Neural cell (in vitro differentiated cells): ENCODE data around the gene CELSR3. TPM values are rescaled to one million over a fixed set of nuclear protein-coding genes. Genes with fewer than 3 reads are reported as not detected.

ENCODE experiments used
- H2AFZ ChIP-seq: fragments of 200-600, 300-800 bp; sonication (generic), shearing (Covaris generic); 2 replicates; pipeline ENCODE4 v1.6.0; 2014; ENCODE audit warnings: low read depth, mild to moderate bottlenecking, antibody characterized with exemption, low read length, moderate library complexity
- H3F3A ChIP-seq: fragments of 200-600 bp; shearing (Covaris generic); 2 replicates; pipeline ENCODE4 v1.6.1; 2016; ENCODE audit warnings: mild to moderate bottlenecking, moderate library complexity, mixed read lengths, antibody characterized with exemption, low read length; ENCODE audit not compliant: insufficient read depth, poor library complexity, severe bottlenecking
- H3K27ac ChIP-seq: fragments of 200-600, 300-800 bp; sonication (generic), shearing (Covaris generic); 2 replicates; pipeline ENCODE4 v1.5.1; 2014; ENCODE audit warnings: mild to moderate bottlenecking, low read length, moderate library complexity
- H3K27me3 ChIP-seq: fragments of 300-800, 200-600 bp; sonication (generic), shearing (Covaris generic); 2 replicates; pipeline ENCODE4 v1.6.0; 2014; ENCODE audit warnings: mild to moderate bottlenecking, low read depth, low read length, moderate library complexity; ENCODE audit not compliant: insufficient read depth
- H3K36me3 ChIP-seq: fragments of 300-800, 200-600 bp; sonication (generic), shearing (Covaris generic); 2 replicates; pipeline ENCODE4 v1.5.1; 2014; ENCODE audit warnings: mild to moderate bottlenecking, antibody characterized with exemption, low read length, moderate library complexity; ENCODE audit not compliant: insufficient read depth
- H3K4me2 ChIP-seq: fragments of 300-800, 200-600 bp; sonication (generic), shearing (Covaris generic); 2 replicates; pipeline ENCODE4 v1.6.0; 2014; ENCODE audit warnings: mild to moderate bottlenecking, low read length
- H3K4me3 ChIP-seq: fragments of 300-800, 200-600 bp; sonication (generic), shearing (Covaris generic); 2 replicates; pipeline ENCODE4 v1.5.1; 2014; ENCODE audit warnings: mild to moderate bottlenecking, low read length, moderate library complexity
- H3K79me2 ChIP-seq: fragments of 200-600 bp; shearing (Covaris generic); replicated peaks from 2 replicates; pipeline ENCODE4 v1.6.0; 2014; ENCODE audit warnings: mild to moderate bottlenecking, low read length, moderate library complexity; ENCODE audit not compliant: insufficient read depth
- H3K9ac ChIP-seq: fragments of 300-800, 200-600 bp; sonication (generic), shearing (Covaris generic); 2 replicates; pipeline ENCODE4 v1.6.1; 2016; ENCODE audit warnings: mild to moderate bottlenecking, low read length, mixed read lengths
- H3K9me2 ChIP-seq: fragments of 200-600 bp; shearing (Covaris generic); 2 replicates; pipeline ENCODE4 v1.6.1; 2016; ENCODE audit warnings: mild to moderate bottlenecking, low read length, mixed read lengths; ENCODE audit not compliant: insufficient read depth
- H3K9me3 ChIP-seq: fragments of 200-600, 300-800 bp; sonication (generic), shearing (Covaris generic); 2 replicates; pipeline ENCODE4 v1.6.1; 2016; ENCODE audit warnings: mild to moderate bottlenecking, mixed run types, low read length, moderate library complexity, mixed read lengths
- H4K20me1 ChIP-seq: fragments of 200-600 bp; shearing (Covaris generic); 2 replicates; pipeline ENCODE4 v1.6.1; 2016; ENCODE audit warnings: mild to moderate bottlenecking, mixed run types; ENCODE audit not compliant: insufficient read depth
- CTCF ChIP-seq: fragments of 450-650 bp; IDR thresholded peaks from 2 replicates; pipeline ENCODE4 v1.5.1; 2014; ENCODE audit warnings: antibody characterized with exemption, mild to moderate bottlenecking, moderate library complexity; ENCODE audit not compliant: poor library complexity, severe bottlenecking
- EP300 ChIP-seq: fragments of 450-650 bp; conservative IDR thresholded peaks from 2 replicates; pipeline ENCODE4 v1.6.1; 2014; ENCODE audit warnings: antibody characterized with exemption, mild to moderate bottlenecking, moderate library complexity; ENCODE audit not compliant: poor library complexity, severe bottlenecking
- EZH2 ChIP-seq: fragments of 200-600, 300-800 bp; shearing (Covaris generic), sonication (generic); IDR thresholded peaks from 2 replicates; pipeline ENCODE4 v1.6.1; 2014; ENCODE audit warnings: antibody characterized with exemption, low read length, borderline replicate concordance, mild to moderate bottlenecking; ENCODE audit not compliant: insufficient read depth, poor library complexity, severe bottlenecking
- MXI1 ChIP-seq: fragments of 450-650 bp; conservative IDR thresholded peaks from 2 replicates; pipeline ENCODE4 v1.6.1; 2014; ENCODE audit warnings: antibody characterized with exemption, mild to moderate bottlenecking; ENCODE audit not compliant: poor library complexity, severe bottlenecking
- POLR2AphosphoS5 ChIP-seq: IDR thresholded peaks from 2 replicates; pipeline ENCODE4 v1.6.1; 2012
- RAD21 ChIP-seq: fragments of 450-650 bp; conservative IDR thresholded peaks from 2 replicates; pipeline ENCODE4 v1.6.1; 2014; ENCODE audit warnings: antibody characterized with exemption, mild to moderate bottlenecking, moderate library complexity
- SMC3 ChIP-seq: fragments of 450-650 bp; conservative IDR thresholded peaks from 2 replicates; pipeline ENCODE4 v1.6.1; 2014; ENCODE audit warnings: antibody characterized with exemption, mild to moderate bottlenecking, moderate library complexity; ENCODE audit not compliant: poor library complexity
- TAF1 ChIP-seq: IDR thresholded peaks from 2 replicates; pipeline ENCODE4 v1.6.1; 2012; ENCODE audit warnings: low read depth
- polyA plus RNA-seq: library from polyadenylated mRNA; depleted of rRNA; stranded (reverse); fragments of >200 nt; gene quantifications from 2 replicates; pipeline ENCODE4 v1.2.3, GENCODE V29; 2014
- TF ChIP-seq, protein P1 (sequence below): IDR thresholded peaks from 2 replicates; pipeline ENCODE4 v1.6.1; 2012; ENCODE audit warnings: borderline replicate concordance

CELSR3 gene
- polyA plus RNA-seq, 1 donor from 2014 or later: 54.9 TPM

GRCh38 chr3:48591436-48591835 lies 71.2 kb downstream of the CELSR3 start:
- Histone ChIP-seq H3K27me3 (no peaks in the 10 kb centered on the region), H3K4me2 (no peak overlapping the region), H4K20me1 (no peaks in the 10 kb centered on the region), H2AFZ (no peak overlapping the region), H3K9me2 (no peaks in the 10 kb centered on the region), H3K36me3 (no peaks in the 10 kb centered on the region), H3K9me3 (no peaks in the 10 kb centered on the region), H3K27ac (no peak overlapping the region), H3K9ac (no peak overlapping the region), H3K79me2 (no peaks in the 10 kb centered on the region), H3K4me3 (no peak overlapping the region), H3F3A (no peaks in the 10 kb centered on the region)
- TF ChIP-seq EZH2 (no peak), EP300 (no peak), MXI1 (no peak), POLR2AphosphoS5 (no peak), TAF1 (no peak), CTCF (no peak), RAD21 (no peak), SMC3 (no peak)
- TF ChIP-seq, protein P1, sequence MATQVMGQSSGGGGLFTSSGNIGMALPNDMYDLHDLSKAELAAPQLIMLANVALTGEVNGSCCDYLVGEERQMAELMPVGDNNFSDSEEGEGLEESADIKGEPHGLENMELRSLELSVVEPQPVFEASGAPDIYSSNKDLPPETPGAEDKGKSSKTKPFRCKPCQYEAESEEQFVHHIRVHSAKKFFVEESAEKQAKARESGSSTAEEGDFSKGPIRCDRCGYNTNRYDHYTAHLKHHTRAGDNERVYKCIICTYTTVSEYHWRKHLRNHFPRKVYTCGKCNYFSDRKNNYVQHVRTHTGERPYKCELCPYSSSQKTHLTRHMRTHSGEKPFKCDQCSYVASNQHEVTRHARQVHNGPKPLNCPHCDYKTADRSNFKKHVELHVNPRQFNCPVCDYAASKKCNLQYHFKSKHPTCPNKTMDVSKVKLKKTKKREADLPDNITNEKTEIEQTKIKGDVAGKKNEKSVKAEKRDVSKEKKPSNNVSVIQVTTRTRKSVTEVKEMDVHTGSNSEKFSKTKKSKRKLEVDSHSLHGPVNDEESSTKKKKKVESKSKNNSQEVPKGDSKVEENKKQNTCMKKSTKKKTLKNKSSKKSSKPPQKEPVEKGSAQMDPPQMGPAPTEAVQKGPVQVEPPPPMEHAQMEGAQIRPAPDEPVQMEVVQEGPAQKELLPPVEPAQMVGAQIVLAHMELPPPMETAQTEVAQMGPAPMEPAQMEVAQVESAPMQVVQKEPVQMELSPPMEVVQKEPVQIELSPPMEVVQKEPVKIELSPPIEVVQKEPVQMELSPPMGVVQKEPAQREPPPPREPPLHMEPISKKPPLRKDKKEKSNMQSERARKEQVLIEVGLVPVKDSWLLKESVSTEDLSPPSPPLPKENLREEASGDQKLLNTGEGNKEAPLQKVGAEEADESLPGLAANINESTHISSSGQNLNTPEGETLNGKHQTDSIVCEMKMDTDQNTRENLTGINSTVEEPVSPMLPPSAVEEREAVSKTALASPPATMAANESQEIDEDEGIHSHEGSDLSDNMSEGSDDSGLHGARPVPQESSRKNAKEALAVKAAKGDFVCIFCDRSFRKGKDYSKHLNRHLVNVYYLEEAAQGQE: no peak

DNA sequence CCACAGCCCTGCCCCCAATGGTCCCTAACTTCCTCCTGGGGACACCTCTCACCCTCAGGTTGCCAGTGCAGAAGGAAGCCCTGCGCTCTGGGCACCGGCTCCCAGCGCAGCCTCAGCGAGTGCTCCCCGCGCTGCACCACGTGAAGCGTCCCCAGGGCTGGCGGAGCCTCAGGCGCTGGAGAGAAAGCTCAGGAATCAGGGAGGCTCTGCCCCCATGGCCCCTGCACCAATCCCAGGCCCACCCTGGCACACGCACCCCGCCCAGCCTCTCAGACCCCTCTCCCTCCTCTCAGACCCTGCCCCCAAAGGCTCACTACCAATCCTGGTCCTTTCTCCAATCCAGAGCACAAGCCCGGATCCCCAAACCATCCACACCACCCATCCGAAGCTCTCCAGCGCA lies 74.5 kb downstream of the CELSR3 start:
- Histone ChIP-seq H3K9ac (no peak overlapping the region), H3K9me2 (no peaks in the 10 kb centered on the region), H3K27ac (no peak overlapping the region), H3K36me3 (no peaks in the 10 kb centered on the region), H4K20me1 (no peaks in the 10 kb centered on the region), H3K4me3 (no peak overlapping the region), H3K9me3 (no peaks in the 10 kb centered on the region), H3F3A (no peaks in the 10 kb centered on the region), H3K79me2 (no peaks in the 10 kb centered on the region), H3K27me3 (no peaks in the 10 kb centered on the region), H3K4me2 (no peak overlapping the region), H2AFZ (no peak overlapping the region)
- TF ChIP-seq TAF1 (no peak), RAD21 (no peak), POLR2AphosphoS5 (no peak), MXI1 (no peak), CTCF (no peak)
- TF ChIP-seq, protein P1: no peak
